Smooth muscle cell (in vitro differentiated cells): ENCODE data around the gene CSK. TPM values are rescaled to one million over a fixed set of nuclear protein-coding genes. Genes with fewer than 3 reads are reported as not detected.

Experiments
- DNase-seq: peaks from one replicate; lab custom pipeline; 2025; ENCODE audit not compliant: unreplicated experiment; lab: John Stamatoyannopoulos, UW
- H2AFZ ChIP-seq: fragments of 200-600 bp; sonication (generic); 2 replicates; pipeline ENCODE4 v1.6.0; 2016; ENCODE audit warnings: antibody characterized with exemption, low read depth, mild to moderate bottlenecking
- H3F3A ChIP-seq: fragments of 200-600 bp; sonication (generic); 2 replicates; pipeline ENCODE4 v1.6.0; 2017; ENCODE audit warnings: antibody characterized with exemption, low read depth
- H3K27ac ChIP-seq: fragments of 200-600 bp; sonication (generic); 2 replicates; pipeline ENCODE4 v1.5.1; 2016; ENCODE audit warnings: low read depth, mild to moderate bottlenecking
- H3K27me3 ChIP-seq: fragments of 200-600 bp; sonication (generic); 2 replicates; pipeline ENCODE4 v1.6.1; 2016; ENCODE audit warnings: low read depth, mild to moderate bottlenecking
- H3K36me3 ChIP-seq: fragments of 200-600 bp; sonication (generic); 2 replicates; pipeline ENCODE4 v1.5.1; 2016; ENCODE audit warnings: low read depth
- H3K4me1 ChIP-seq: fragments of 200-600 bp; sonication (generic); 2 replicates; pipeline ENCODE4 v1.5.1; 2016; ENCODE audit warnings: low read depth
- H3K4me2 ChIP-seq: fragments of 200-600 bp; sonication (generic); 2 replicates; pipeline ENCODE4 v1.6.0; 2016; ENCODE audit warnings: mild to moderate bottlenecking
- H3K4me3 ChIP-seq: fragments of 200-600 bp; sonication (generic); 2 replicates; pipeline ENCODE4 v1.5.1; 2016; ENCODE audit warnings: mild to moderate bottlenecking
- H3K79me2 ChIP-seq: fragments of 200-600 bp; sonication (generic); 2 replicates; pipeline ENCODE4 v1.6.0; 2016; ENCODE audit warnings: low read depth, mild to moderate bottlenecking
- H3K9ac ChIP-seq: fragments of 200-600 bp; sonication (generic); 2 replicates; pipeline ENCODE4 v1.6.0; 2016; ENCODE audit warnings: low read depth
- H3K9me3 ChIP-seq: fragments of 200-600 bp; sonication (generic); replicated peaks from 2 replicates; pipeline ENCODE4 v1.5.1; 2016; ENCODE audit warnings: low read depth
- H4K20me1 ChIP-seq: fragments of 200-600 bp; sonication (generic); 2 replicates; pipeline ENCODE4 v1.6.0; 2016; ENCODE audit warnings: low read depth
- CTCF ChIP-seq: fragments of 200-600 bp; sonication (generic); IDR thresholded peaks from 2 replicates; pipeline ENCODE4 v1.5.1; 2017; ENCODE audit warnings: borderline replicate concordance, mild to moderate bottlenecking, antibody characterized with exemption; ENCODE audit not compliant: insufficient read depth, poor library complexity, severe bottlenecking
- WGBS: methylation state at CpG from one replicate; pipeline ENCODE4 v1.1.7; 2016; ENCODE audit warnings: low lambda C conversion rate; 5-methylcytosine and 5-hydroxymethylcytosine counted together
- polyA plus RNA-seq: library from polyadenylated mRNA; unstranded; fragments of >200 nt; fragmentation: Nextera tagmentation; extraction: Ambion mirVana; gene quantifications from 2 replicates; pipeline ENCODE4 v1.2.1, GENCODE V29; 2016
- total RNA-seq: library from RNA; depleted of rRNA; stranded (reverse); fragments of >200 nt; gene quantifications from 2 replicates; pipeline ENCODE4 v1.2.3, GENCODE V29; 2014

Gene CSK
- total and polyA plus RNA-seq, 2 experiments from 2014 or later, result 16.5 to 19.6 TPM

- peak; percentile 61 for TF ChIP-seq CTCF
- H3K36me3 ChIP-seq, result no peaks in the 10 kb centered on the region
- peaks cover 4% of the 10 kb centered on the region for H3F3A ChIP-seq
- H3K4me3 ChIP-seq, result peak within 1 kb of the TSS; percentile 100
- peak within 1 kb of the TSS; percentile 94 for H3K27ac ChIP-seq
- no peaks in the 10 kb centered on the region for H3K27me3 ChIP-seq
- H3K4me2 ChIP-seq, result peak within 1 kb of the TSS; percentile 99
- peak within 1 kb of the TSS; percentile 98 for H2AFZ ChIP-seq
- H3K9me3 ChIP-seq, result no peaks in the 10 kb centered on the region
- peaks cover 16% of the 10 kb centered on the region for H3K4me1 ChIP-seq
- under 1% methylated on average over 65 of the region's 84 CpGs for WGBS
- no peaks in the 10 kb centered on the region for H4K20me1 ChIP-seq
- no peaks in the 10 kb centered on the region for H3K79me2 ChIP-seq
- H3K9ac ChIP-seq, result peak within 1 kb of the TSS; percentile 90
- peak; percentile 83 for DNase-seq
Observed at GRCh38 chr15:74842581-74843444, 60.9 kb downstream of the CSK start, which contains the start of gene ULK3. Gene ULK3, minus strand, starts transcription at chr15:74843156. Its CDS starts 51 bp downstream, at chr15:74843105.

DNA sequence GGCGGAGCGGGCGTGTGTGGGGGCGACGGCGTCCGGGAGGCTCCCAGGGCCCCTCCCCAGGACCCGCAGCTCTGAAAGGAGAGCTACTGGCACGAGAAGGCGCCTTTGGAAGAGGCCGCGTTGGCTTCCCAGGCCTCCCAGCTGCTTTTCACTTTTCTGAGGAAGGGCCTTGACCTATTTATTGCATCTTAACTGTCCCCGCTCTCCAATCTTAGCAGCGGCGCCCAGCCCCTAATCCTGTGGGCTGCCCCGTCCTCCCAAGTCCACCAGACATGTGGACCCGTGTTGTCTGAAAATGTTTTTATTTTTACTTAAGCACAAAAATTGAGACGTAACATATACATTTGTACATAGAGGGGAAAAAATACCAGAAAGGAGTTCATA is 61.6 kb downstream of the CSK start:
- Histone ChIP-seq H3K79me2 (no peaks in the 10 kb centered on the region), H3F3A (peaks cover 4% of the 10 kb centered on the region), H2AFZ (peak overlapping the region; percentile 35), H3K27me3 (no peaks in the 10 kb centered on the region), H3K4me1 (peaks cover 16% of the 10 kb centered on the region), H3K4me2 (peak overlapping the region; percentile 99), H4K20me1 (no peaks in the 10 kb centered on the region), H3K9ac (peak overlapping the region; percentile 90), H3K9me3 (no peaks in the 10 kb centered on the region), H3K4me3 (peak overlapping the region; percentile 100), H3K36me3 (no peaks in the 10 kb centered on the region), H3K27ac (peak overlapping the region; percentile 94)
- WGBS, result 15% methylated on average over 16 of the region's 18 CpGs
- no peak for TF ChIP-seq CTCF
- DNase-seq, result no peak

- no peak overlapping the region for H2AFZ ChIP-seq
- peak overlapping the region; percentile 100 for H3K4me3 ChIP-seq
- peak overlapping the region; percentile 90 for H3K9ac ChIP-seq
- H3F3A ChIP-seq, result peaks cover 4% of the 10 kb centered on the region
- no peaks in the 10 kb centered on the region for H3K36me3 ChIP-seq
- H3K4me2 ChIP-seq, result peak overlapping the region; percentile 99
- DNase-seq, result no peak
- peak overlapping the region; percentile 94 for H3K27ac ChIP-seq
- H3K79me2 ChIP-seq, result no peaks in the 10 kb centered on the region
- TF ChIP-seq CTCF, result no peak
- no peaks in the 10 kb centered on the region for H3K27me3 ChIP-seq
- no peaks in the 10 kb centered on the region for H3K9me3 ChIP-seq
- H4K20me1 ChIP-seq, result no peaks in the 10 kb centered on the region
- WGBS, result 64% methylated on average over 12 of the region's 12 CpGs
- peaks cover 16% of the 10 kb centered on the region for H3K4me1 ChIP-seq
Observed at GRCh38 chr15:74843891-74844299, 62.0 kb downstream of the CSK start.
